Measurements from ENCODE around the gene AJM1.
A peak's percentile ranks its signal among the peaks of the same experiment; 100 is the strongest.

The AJM1 gene

DNA sequence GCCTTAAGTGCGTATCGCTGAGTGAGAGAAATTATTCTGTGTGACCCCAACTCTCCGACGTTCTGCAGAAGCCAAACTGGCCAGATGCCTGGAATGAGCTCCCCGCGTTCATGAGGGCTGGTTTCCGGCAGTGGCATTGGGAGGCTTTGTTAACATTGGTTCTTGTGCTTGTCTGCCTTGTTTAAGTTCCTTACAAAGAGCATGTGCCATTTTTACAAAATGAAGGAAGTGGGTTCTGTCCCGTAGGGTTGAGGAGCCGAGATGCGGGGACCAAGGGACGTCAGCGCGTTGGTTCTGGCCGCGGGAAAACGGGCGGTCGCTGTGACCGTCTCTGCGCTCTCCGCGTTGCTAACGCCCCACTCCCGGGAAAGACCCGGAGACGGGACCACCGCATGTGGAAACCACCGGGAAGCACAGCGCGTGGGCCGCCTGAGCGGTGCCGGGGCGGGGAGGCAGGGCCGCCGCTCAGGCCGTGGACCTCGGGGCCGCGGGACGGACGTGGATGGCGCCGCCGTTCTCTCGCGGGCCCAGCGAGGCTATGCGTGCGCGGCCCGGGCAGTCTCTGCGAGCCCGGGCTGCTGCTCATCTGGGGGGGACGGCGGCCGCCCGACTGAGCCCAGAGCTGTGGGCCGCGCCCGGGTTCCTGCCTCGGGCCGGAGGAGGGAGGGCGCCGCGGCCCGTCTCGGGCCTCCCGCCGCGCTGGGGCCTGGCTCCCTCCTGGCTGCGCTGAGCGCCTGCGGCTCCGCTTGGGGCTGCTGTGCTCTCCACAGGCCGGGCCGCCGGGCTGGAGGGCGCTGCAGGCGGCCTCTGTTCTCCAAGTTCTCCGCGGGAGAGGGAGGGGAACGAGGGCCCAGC, 21.1 kb upstream of the AJM1 start:
- peak overlapping the region; percentile 71 to 79 (median 74) for H3K4me3 Mint-ChIP-seq
- no peaks in the 10 kb centered on the region for H3K27me3 Mint-ChIP-seq (ENCODE audit: low read depth)
- no peaks in the 10 kb centered on the region for H3K9me3 Mint-ChIP-seq
- H3K27ac Mint-ChIP-seq: peak overlapping the region; percentile 75 to 92 (median 84)
- peaks cover 12% of the 10 kb centered on the region for H3K4me1 Mint-ChIP-seq
- peaks cover 29% of the 10 kb centered on the region for H3K36me3 Mint-ChIP-seq (ENCODE audit: low read depth)
- no peak for TF ChIP-seq CTCF (IDR thresholded peaks at IDR 0.05; ENCODE audit: unreplicated experiment in 3 of 3)

DNA sequence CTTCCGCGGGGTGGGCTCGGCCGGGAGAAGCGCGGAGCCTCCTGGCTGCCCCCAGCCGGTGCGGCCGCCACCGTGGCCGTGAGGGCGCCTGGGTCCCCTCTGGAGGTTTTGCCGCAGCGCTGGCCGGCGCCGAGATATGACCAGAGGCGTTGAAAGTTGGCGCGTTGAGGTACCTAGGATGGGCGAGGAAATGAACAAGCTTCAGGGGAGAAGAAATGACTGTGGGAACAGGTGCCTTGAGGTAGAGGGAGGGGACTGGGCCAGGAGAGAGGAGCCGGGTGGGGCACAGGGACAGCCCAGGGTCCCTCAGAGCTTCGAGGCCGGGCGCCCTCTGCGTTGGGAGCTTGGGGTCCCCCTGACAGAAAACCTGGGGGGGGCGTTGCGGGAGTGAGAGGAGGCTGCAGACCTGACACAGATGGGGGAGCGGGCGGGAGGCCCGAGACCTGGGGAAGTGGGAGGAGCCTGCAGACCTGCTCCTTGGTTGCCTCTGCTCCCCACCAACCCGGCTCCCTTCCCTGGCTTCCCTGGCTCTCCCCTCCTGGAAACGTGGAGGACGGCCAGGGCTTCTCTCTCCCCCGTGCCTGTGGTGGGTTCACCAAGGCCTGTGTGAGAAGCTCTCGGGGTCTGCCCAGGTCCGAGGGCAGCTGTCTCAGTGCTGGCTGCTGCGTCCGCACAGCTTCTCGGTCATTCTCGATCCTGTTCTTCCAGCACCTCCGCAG, 20.3 kb upstream of the AJM1 start:
- Mint-ChIP-seq H3K27ac (no peak overlapping the region), H3K4me1 (peaks cover 12% of the 10 kb centered on the region), H3K9me3 (no peaks in the 10 kb centered on the region), H3K36me3 (ENCODE audit: low read depth) (peaks cover 25% of the 10 kb centered on the region), H3K27me3 (ENCODE audit: low read depth) (no peaks in the 10 kb centered on the region), H3K4me3 (no peak overlapping the region)
- TF ChIP-seq CTCF (IDR thresholded peaks at IDR 0.05; ENCODE audit: unreplicated experiment in 3 of 3): no peak

GRCh38 chr9:136823136-136824046, 18.9 kb upstream of the AJM1 start:
- H3K36me3 Mint-ChIP-seq (ENCODE audit: low read depth): peaks cover 18% of the 10 kb centered on the region
- H3K9me3 Mint-ChIP-seq: no peaks in the 10 kb centered on the region
- H3K27ac Mint-ChIP-seq: peak overlapping the region in 2 of 3 experiments; percentile 46 to 50
- H3K4me3 Mint-ChIP-seq: no peak overlapping the region
- H3K27me3 Mint-ChIP-seq (ENCODE audit: low read depth): no peaks in the 10 kb centered on the region
- TF ChIP-seq CTCF (IDR thresholded peaks at IDR 0.05; ENCODE audit: unreplicated experiment in 3 of 3): no peak
- H3K4me1 Mint-ChIP-seq: peaks cover 12% of the 10 kb centered on the region

DNA sequence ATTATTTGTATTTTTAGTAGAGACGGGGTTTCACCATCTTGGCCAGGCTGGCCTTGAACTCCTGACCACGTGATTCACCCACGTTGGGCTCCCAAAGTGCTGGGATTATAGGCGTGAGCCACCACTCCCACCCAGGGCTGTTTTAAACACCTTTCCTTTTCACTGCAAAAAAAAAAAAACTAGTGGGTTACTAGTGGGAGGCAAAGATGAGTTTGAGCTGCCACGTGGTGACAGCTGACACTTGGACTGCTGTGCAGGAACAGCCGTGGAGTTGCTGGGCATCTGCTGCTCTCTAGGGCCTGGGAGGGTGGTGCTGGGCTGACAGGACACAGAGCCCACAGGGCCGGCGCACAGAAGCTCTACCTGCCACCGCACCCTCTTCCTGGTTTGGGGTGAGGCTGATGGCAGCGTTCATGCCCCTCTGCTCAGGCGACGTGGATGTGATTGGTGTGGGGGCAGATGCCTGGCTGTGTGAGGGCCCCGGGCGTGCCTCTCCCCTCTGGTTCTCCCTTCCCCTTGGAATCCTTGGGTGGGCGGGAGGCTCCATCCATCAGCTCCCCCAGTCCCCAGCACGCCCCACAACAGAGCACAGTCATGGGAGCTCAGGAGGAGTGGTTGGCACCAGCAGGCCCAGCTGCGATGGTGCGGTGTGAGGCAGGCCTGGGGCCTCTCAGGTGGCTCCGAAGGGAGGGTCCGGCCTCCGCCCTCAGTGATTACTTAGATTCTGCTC, 17.6 kb upstream of the AJM1 start:
- no peak overlapping the region for H3K27ac Mint-ChIP-seq
- H3K27me3 Mint-ChIP-seq (ENCODE audit: low read depth): no peaks in the 10 kb centered on the region
- no peak overlapping the region for H3K4me3 Mint-ChIP-seq
- H3K4me1 Mint-ChIP-seq: peaks cover 8% of the 10 kb centered on the region
- H3K36me3 Mint-ChIP-seq (ENCODE audit: low read depth): peaks cover 18% of the 10 kb centered on the region
- TF ChIP-seq CTCF (IDR thresholded peaks at IDR 0.05; ENCODE audit: unreplicated experiment in 3 of 3): no peak
- no peaks in the 10 kb centered on the region for H3K9me3 Mint-ChIP-seq
